Peyer's patch (tissue), 4 donors: ENCODE measurements around the gene SLX9. TPM values are rescaled to one million over a fixed set of nuclear protein-coding genes. Genes with fewer than 3 reads are reported as not detected.

Experiments used
- DNase-seq, 3 donors: peaks; one replicate each; pipeline ENCODE4 v3.0.0-alpha.2; 2017 to 2019
- H3K27ac ChIP-seq, 4 donors: fragments of 200-600 bp; sonication (generic); one replicate each; pipeline ENCODE4 v1.5.1; 2016 to 2019
- H3K27me3 ChIP-seq, 2 donors: fragments of 200-600 bp; sonication (generic); one replicate each; pipeline ENCODE4 v1.5.1; 2019
- H3K36me3 ChIP-seq, 3 donors: fragments of 200-600 bp; sonication (generic); one replicate each; pipeline ENCODE4 v1.5.1; 2016 to 2019
- H3K4me1 ChIP-seq, 4 donors: fragments of 200-600 bp; sonication (generic); one replicate each; pipeline ENCODE4 v1.5.1; 2016 to 2019
- H3K4me3 ChIP-seq, 4 donors: fragments of 200-600 bp; sonication (generic); 1 replicate in 3 of 4; 2 replicates in 1 of 4; pipeline ENCODE4 v1.5.1; 2016 to 2019; ENCODE audit warnings: mild to moderate bottlenecking in 1 of 4
- H3K9me3 ChIP-seq, 4 donors: fragments of 200-600 bp; sonication (generic); one replicate each; pipeline ENCODE4 v1.5.1; 2016 to 2019; ENCODE audit warnings: mild to moderate bottlenecking in 1 of 4
- POLR2A ChIP-seq, 2 donors: fragments of 450-650 bp; IDR thresholded peaks; one replicate each; pipeline ENCODE4 v1.5.1; 2017; ENCODE audit warnings: antibody characterized with exemption in 2 of 2, mild to moderate bottlenecking in 2 of 2, moderate library complexity in 2 of 2
- total RNA-seq, 4 donors: library from RNA; depleted of rRNA; stranded (reverse); fragments of >200 nt; gene quantifications; one replicate each; pipeline ENCODE4 v1.1.0, GENCODE V29; 2016
- TF ChIP-seq, protein P1 (sequence below), 6 experiments: fragments of 450-650 bp in 4 of 6; fragments of 200-600 bp in 2 of 6; sonication (generic) in 1 of 6; IDR thresholded peaks; one replicate each; pipeline ENCODE4 v1.5.1; 2017 to 2019; ENCODE audit warnings: antibody characterized with exemption in 6 of 6, mild to moderate bottlenecking in 3 of 6, moderate library complexity in 1 of 6

SLX9 gene
- total RNA-seq, 4 donors from 2014 or later: 7.8 to 10.5 (median 10.0) TPM; not detected in 1

DNA sequence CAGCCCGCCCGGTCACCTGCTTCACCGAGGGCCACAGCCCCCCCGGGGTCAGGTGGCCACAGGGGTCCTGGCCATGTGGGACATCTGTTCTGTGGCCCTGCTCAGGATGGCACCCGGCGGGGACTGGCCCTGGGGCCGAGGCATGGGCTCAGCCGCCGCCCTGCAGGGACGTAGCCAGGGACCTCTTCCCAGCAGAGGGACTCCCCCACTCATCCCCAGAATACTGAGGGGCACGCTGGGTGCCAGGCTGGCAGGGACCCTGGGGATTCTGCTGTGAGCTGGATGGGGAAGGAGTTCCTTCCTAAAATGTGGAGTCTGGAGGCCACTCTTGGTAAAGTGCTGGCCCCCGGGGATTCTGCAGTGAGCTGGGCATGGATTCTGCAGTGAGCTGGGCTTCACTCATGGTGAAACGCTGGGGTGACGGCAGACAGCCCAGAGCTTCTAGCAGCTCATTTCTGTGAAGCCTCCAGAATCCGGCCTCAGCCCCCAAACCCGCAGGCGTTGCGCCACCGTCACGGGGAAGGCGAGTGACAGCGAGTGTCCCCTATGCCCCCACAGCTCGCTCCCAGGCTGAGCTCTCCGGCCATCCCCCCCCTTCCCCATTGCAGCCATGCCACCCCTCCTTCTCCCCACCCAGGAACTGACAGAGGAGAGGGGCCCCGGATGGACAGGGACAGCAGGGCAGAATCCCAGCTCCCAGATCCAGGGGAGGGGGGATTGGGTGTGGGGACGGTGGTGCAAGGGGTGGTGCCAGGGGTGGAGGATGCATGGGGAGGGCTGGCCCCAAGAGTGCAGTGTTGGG, 20.5 kb upstream of the SLX9 start:
- TF ChIP-seq, protein P1, sequence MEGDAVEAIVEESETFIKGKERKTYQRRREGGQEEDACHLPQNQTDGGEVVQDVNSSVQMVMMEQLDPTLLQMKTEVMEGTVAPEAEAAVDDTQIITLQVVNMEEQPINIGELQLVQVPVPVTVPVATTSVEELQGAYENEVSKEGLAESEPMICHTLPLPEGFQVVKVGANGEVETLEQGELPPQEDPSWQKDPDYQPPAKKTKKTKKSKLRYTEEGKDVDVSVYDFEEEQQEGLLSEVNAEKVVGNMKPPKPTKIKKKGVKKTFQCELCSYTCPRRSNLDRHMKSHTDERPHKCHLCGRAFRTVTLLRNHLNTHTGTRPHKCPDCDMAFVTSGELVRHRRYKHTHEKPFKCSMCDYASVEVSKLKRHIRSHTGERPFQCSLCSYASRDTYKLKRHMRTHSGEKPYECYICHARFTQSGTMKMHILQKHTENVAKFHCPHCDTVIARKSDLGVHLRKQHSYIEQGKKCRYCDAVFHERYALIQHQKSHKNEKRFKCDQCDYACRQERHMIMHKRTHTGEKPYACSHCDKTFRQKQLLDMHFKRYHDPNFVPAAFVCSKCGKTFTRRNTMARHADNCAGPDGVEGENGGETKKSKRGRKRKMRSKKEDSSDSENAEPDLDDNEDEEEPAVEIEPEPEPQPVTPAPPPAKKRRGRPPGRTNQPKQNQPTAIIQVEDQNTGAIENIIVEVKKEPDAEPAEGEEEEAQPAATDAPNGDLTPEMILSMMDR (IDR thresholded peaks at IDR 0.05): no peak
- no peak for TF ChIP-seq POLR2A (IDR thresholded peaks at IDR 0.05)
- no peaks in the 10 kb centered on the region for H3K36me3 ChIP-seq
- no peaks in the 10 kb centered on the region for H3K27me3 ChIP-seq
- peak overlapping the region in 2 of 4 donors; percentile 58 to 82 for H3K27ac ChIP-seq
- no peak for DNase-seq
- H3K9me3 ChIP-seq: no peaks in the 10 kb centered on the region
- H3K4me1 ChIP-seq: peaks cover 0 to 12% (median 3%) of the 10 kb centered on the region in 4 donors
- peak overlapping the region; percentile 40 to 57 (median 44) for H3K4me3 ChIP-seq

DNA sequence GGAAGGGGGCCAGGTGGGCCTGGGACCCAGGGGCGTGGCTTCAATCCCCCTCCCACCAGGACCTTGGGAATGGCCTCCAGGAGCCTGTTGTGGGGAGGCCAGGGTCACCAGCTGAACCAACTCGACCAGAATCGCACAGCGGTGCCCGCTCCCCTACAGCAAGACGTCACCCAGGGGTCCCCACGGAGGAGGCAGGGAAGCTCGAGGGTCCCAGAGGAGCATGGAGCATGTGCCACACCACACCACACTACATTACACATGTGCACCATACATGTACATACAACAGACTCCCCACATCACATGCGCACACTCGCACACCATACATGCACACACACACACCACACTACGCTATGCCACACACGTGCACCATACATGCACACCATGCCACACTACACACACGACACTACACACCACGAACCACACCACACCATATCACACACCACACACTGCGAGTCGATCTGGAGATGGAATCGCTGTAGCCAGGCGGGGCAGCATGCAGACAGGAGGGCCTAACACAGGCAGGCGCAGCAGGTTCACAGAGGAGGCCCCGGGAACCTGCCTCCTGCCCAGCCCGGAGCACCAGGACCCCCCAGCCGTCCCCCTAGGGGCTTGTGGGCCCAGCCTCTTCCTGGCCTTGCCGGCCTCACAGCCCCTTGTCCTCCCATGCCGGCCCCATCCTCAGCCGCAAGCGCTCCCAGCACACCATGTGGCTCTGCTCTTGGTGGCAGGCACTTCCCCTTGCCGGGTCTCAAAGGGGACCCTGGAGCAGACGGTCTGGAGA, 19.7 kb upstream of the SLX9 start:
- H3K27ac ChIP-seq: peak overlapping the region; percentile 15 to 82 (median 54)
- DNase-seq: no peak
- no peak for TF ChIP-seq POLR2A (IDR thresholded peaks at IDR 0.05)
- TF ChIP-seq, protein P1 (IDR thresholded peaks at IDR 0.05): no peak
- no peaks in the 10 kb centered on the region for H3K9me3 ChIP-seq
- H3K4me3 ChIP-seq: peak overlapping the region; percentile 40 to 57 (median 44)
- no peaks in the 10 kb centered on the region for H3K36me3 ChIP-seq
- peaks cover 0 to 9% (median 0%) of the 10 kb centered on the region in 4 donors for H3K4me1 ChIP-seq
- no peaks in the 10 kb centered on the region for H3K27me3 ChIP-seq

GRCh38 chr21:44920694-44921604, 18.9 kb upstream of the SLX9 start, which contains the start of gene ITGB2:
Gene ITGB2 (minus strand): TSS chr21:44920899. CDS start chr21:44910782, 10,117 bp downstream.
- TF ChIP-seq, protein P1 (IDR thresholded peaks at IDR 0.05): no peak
- no peak for TF ChIP-seq POLR2A (IDR thresholded peaks at IDR 0.05)
- H3K4me3 ChIP-seq: peak within 1 kb of the TSS; percentile 40 to 57 (median 44)
- peak in 2 of 3 donors; percentile 84 to 86 for DNase-seq
- peak within 1 kb of the TSS; percentile 15 to 82 (median 54) for H3K27ac ChIP-seq
- H3K9me3 ChIP-seq: no peaks in the 10 kb centered on the region
- H3K36me3 ChIP-seq: no peaks in the 10 kb centered on the region
- H3K4me1 ChIP-seq: peaks cover 0 to 15% (median 0%) of the 10 kb centered on the region in 4 donors
- no peaks in the 10 kb centered on the region for H3K27me3 ChIP-seq

DNA sequence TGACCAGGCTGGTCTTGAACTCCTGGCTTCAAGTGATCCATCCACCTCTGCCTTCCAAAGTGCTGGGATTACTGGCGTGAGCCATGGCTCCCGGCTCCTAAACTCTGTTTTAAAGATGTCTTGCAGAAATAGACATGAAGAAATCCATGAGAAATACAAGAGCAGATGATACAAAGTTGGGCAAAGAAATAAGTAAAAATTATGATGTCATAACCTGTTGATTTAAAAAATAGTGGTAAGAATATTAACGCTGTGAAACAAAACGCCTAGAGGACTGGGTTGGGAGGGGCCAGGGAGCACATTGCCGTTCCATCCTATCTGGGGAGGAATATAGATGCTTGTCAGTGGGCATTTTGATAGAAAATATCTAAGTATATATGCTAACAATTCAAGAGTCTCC, 17.9 kb upstream of the SLX9 start:
- no peak for TF ChIP-seq POLR2A (IDR thresholded peaks at IDR 0.05)
- Histone ChIP-seq H3K27me3 (no peaks in the 10 kb centered on the region), H3K9me3 (no peaks in the 10 kb centered on the region), H3K4me1 (peaks cover 0 to 17% (median 4%) of the 10 kb centered on the region in 4 donors), H3K4me3 (no peak overlapping the region), H3K36me3 (no peaks in the 10 kb centered on the region), H3K27ac (peak overlapping the region in 1 of 4 donors; percentile 82)
- no peak for DNase-seq

DNA sequence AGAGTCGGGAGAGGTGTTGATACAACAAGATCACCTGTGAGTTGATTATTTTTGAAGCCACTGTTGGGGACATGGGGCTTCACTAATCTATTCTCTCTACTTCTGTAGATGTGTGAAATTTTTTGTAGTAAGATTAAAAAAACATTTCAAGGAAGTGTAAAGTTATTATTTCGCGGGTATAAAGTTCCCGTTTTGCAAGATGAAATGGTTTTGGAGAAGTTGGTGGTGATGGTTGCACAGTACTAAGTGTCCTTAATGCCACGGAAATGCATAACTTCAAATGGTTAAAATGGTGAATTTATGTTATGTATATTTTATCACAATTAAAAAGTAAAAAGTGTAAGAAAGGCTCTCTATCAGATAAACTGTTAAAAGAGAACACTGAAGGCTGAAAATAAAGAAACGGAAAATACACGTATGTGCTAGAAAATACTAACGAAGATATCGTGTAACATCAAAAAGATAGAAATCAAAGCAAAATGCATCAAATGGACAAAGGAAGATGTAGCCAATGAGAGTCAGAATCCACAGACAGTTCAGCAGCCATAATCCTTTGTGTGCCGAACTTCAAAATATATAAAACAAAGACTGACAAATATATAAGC, 16.2 kb upstream of the SLX9 start:
- H3K27ac ChIP-seq: no peak overlapping the region
- no peaks in the 10 kb centered on the region for H3K9me3 ChIP-seq
- no peak overlapping the region for H3K4me3 ChIP-seq
- no peak for DNase-seq
- TF ChIP-seq, protein P1 (IDR thresholded peaks at IDR 0.05): no peak
- TF ChIP-seq POLR2A (IDR thresholded peaks at IDR 0.05): no peak
- no peaks in the 10 kb centered on the region for H3K36me3 ChIP-seq
- H3K4me1 ChIP-seq: peaks cover 0 to 28% (median 10%) of the 10 kb centered on the region in 4 donors
- no peaks in the 10 kb centered on the region for H3K27me3 ChIP-seq
